ENCODE results near the gene PLCB2. TPM values are rescaled to one million over a fixed set of nuclear protein-coding genes. Genes with fewer than 3 reads are reported as not detected.

Gene PLCB2
- total RNA-seq, 1 experiment from 2014 or later = 0.92 TPM

DNA sequence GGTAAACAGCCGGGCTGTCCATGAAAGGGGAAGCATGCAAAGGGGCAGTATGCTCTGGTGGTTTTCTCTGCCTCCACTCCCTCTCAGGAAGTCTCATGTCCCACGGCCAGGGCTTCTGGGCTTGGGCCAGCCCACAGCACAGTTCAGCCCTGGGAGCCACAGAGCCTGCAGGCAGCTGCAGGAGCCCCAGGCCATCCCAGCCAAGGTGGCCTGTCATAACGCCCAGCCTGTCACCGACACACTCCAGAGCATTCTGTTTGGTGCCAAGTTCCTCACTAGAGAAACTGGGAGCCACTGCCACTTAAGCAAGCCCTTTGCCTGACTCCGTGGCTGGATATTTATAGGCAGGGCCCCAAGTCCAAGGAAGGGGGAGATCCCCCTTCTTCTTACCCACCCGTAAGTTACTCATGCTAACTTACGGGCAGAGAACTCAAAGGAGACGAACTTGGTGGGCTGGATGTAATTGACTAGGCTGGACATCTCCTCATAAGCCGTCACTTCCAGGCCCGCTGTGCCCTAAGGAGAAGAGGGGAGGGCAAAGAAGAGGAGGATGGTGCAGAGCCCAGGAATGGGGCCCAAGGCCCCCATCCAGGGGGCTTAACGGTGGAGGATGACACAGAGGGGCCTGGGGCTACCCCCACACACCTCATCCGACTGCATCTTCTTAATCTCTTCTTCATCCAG lies 11.7 kb downstream of the PLCB2 start:
- no TSS peak for BruUV-seq (replicated peaks)
- H3K79me2 ChIP-seq (ENCODE audit: low read depth) = no peaks in the 10 kb centered on the region
- DNase-seq = no peak
- no peak overlapping the region for H3K27ac ChIP-seq
- no peaks in the 10 kb centered on the region for H3K27me3 ChIP-seq (ENCODE audit: insufficient read depth, low read depth)
- CTCF ChIA-PET = no interaction called here
- no peak overlapping the region for H3K4me2 ChIP-seq
- H3K4me1 ChIP-seq (replicated peaks; ENCODE audit: insufficient read depth) = no peaks in the 10 kb centered on the region
- H2AFZ ChIP-seq = no peak overlapping the region
- no peaks in the 10 kb centered on the region for H4K20me1 ChIP-seq (ENCODE audit: insufficient read depth)
- H3K4me3 ChIP-seq = no peak overlapping the region
- H3K36me3 ChIP-seq (ENCODE audit: low read depth) = no peaks in the 10 kb centered on the region
- no peaks in the 10 kb centered on the region for H3K9me3 ChIP-seq (ENCODE audit: insufficient read depth, low read depth)
- intact Hi-C loops (cut with micrococcal nuclease; ENCODE audit: unreplicated experiment) = no loop called here
- TF ChIP-seq, protein P1, sequence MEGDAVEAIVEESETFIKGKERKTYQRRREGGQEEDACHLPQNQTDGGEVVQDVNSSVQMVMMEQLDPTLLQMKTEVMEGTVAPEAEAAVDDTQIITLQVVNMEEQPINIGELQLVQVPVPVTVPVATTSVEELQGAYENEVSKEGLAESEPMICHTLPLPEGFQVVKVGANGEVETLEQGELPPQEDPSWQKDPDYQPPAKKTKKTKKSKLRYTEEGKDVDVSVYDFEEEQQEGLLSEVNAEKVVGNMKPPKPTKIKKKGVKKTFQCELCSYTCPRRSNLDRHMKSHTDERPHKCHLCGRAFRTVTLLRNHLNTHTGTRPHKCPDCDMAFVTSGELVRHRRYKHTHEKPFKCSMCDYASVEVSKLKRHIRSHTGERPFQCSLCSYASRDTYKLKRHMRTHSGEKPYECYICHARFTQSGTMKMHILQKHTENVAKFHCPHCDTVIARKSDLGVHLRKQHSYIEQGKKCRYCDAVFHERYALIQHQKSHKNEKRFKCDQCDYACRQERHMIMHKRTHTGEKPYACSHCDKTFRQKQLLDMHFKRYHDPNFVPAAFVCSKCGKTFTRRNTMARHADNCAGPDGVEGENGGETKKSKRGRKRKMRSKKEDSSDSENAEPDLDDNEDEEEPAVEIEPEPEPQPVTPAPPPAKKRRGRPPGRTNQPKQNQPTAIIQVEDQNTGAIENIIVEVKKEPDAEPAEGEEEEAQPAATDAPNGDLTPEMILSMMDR (conservative IDR thresholded peaks at IDR 0.05) = no peak
- TF ChIP-seq EZH2 (IDR thresholded peaks at IDR 0.05; ENCODE audit: low read depth) = no peak
- POLR2A ChIA-PET (ENCODE audit: unreplicated experiment) = interaction anchor here (0.6 kb wide), 1 partner anchor 48 kb away, joined by 5 read pairs; no protein-coding TSS in a partner anchor
- no peaks in the 10 kb centered on the region for H3K9me2 ChIP-seq (ENCODE audit: insufficient read depth)
- no peaks in the 10 kb centered on the region for H3F3A ChIP-seq (ENCODE audit: insufficient read depth, low read depth)

DNA sequence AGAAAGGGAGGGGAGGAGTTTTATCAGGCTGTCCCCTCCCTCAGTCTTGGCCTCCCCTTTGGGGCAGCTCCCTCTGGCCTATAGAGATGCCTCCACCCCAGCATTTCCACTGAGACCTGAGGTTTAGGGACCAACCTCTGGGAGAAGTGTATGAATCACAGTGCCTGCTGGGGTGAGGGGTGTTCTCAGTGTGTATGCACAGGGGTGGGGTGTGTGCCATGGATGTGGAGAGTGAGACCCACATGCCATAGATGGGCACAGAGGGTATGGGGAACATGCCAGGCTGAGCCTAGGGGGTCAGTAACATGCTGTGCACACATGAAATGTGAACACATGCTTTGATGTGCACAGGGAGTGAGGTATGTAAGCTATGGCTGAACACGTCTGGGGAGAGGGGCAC lies 12.4 kb downstream of the PLCB2 start:
- no peak overlapping the region for H3K27ac ChIP-seq
- no peaks in the 10 kb centered on the region for H3K27me3 ChIP-seq (ENCODE audit: insufficient read depth, low read depth)
- DNase-seq = no peak
- H3K4me2 ChIP-seq = no peak overlapping the region
- no peak overlapping the region for H3K4me3 ChIP-seq
- no peaks in the 10 kb centered on the region for H3K9me3 ChIP-seq (ENCODE audit: insufficient read depth, low read depth)
- no peaks in the 10 kb centered on the region for H3K79me2 ChIP-seq (ENCODE audit: low read depth)
- no peaks in the 10 kb centered on the region for H3F3A ChIP-seq (ENCODE audit: insufficient read depth, low read depth)
- no peaks in the 10 kb centered on the region for H4K20me1 ChIP-seq (ENCODE audit: insufficient read depth)
- no peaks in the 10 kb centered on the region for H3K36me3 ChIP-seq (ENCODE audit: low read depth)
- ChIA-PET POLR2A (ENCODE audit: unreplicated experiment) (no interaction called here), CTCF (no interaction called here)
- no TSS peak for BruUV-seq (replicated peaks)
- H3K9me2 ChIP-seq (ENCODE audit: insufficient read depth) = no peaks in the 10 kb centered on the region
- H3K4me1 ChIP-seq (replicated peaks; ENCODE audit: insufficient read depth) = no peaks in the 10 kb centered on the region
- no peak overlapping the region for H2AFZ ChIP-seq
- intact Hi-C loops (cut with micrococcal nuclease; ENCODE audit: unreplicated experiment) = no loop called here
- TF ChIP-seq, protein P1 (conservative IDR thresholded peaks at IDR 0.05) = no peak
- TF ChIP-seq EZH2 (IDR thresholded peaks at IDR 0.05; ENCODE audit: low read depth) = no peak

DNA sequence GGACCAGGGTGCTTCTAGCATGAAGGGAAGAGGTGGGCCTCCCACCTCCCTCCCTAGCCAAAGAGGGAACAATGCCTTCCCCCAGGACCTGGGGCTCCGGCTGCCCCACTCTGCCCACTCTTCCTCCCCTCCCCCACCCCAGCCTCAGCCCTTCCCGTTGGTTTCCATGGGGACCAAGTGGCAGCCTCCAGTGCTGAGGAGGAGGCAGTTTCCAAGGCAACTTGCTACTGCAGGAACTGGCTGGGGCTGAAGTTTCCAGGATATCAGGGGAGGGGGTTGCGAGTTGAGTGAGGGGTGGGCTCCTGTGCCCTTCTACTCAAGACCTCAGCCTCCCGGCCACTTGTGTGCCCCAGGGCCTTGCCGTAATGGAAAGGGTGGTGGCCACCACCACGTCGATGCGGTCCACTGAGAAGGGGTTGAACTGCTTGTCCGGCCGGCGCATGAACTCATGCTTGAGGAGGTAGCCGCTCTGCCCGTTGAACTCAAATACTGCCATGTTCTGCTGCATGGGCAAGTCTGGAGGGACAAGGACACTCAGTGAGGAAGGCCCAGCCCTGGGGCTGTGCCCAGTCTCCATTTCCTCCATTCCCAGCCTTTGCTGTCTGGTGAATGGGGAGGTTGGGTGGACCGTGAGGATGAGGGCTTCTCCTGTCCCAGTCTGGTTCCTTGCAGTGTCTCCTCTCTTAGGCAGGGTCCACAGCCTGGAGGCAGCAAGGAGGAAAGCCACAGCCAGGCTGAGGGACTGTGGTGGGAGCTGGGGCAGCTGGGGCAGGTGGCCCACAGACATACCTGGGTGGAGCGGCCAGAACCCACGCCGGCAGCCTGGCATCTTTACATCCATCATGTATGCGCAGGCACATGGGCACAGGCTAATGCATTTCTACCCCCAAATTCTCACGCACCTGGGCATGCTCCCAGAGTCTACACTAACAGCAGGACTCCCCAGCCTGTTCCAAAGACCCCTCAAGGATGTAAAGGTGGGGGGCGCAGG lies 13.5 kb downstream of the PLCB2 start:
- no peaks in the 10 kb centered on the region for H3K36me3 ChIP-seq (ENCODE audit: low read depth)
- H3K9me2 ChIP-seq (ENCODE audit: insufficient read depth) = no peaks in the 10 kb centered on the region
- H3K9me3 ChIP-seq (ENCODE audit: insufficient read depth, low read depth) = no peaks in the 10 kb centered on the region
- DNase-seq = no peak
- no TSS peak for BruUV-seq (replicated peaks)
- H3K27me3 ChIP-seq (ENCODE audit: insufficient read depth, low read depth) = no peaks in the 10 kb centered on the region
- TF ChIP-seq EZH2 (IDR thresholded peaks at IDR 0.05; ENCODE audit: low read depth) = no peak
- TF ChIP-seq, protein P1 (conservative IDR thresholded peaks at IDR 0.05) = no peak
- H4K20me1 ChIP-seq (ENCODE audit: insufficient read depth) = no peaks in the 10 kb centered on the region
- H3K4me3 ChIP-seq = no peak overlapping the region
- no peak overlapping the region for H3K27ac ChIP-seq
- CTCF ChIA-PET = interaction anchor here (0.6 kb wide), 1 partner anchor 143 kb away, joined by 3 read pairs; no protein-coding TSS in a partner anchor
- H3K4me1 ChIP-seq (replicated peaks; ENCODE audit: insufficient read depth) = no peaks in the 10 kb centered on the region
- H3K79me2 ChIP-seq (ENCODE audit: low read depth) = no peaks in the 10 kb centered on the region
- H3F3A ChIP-seq (ENCODE audit: insufficient read depth, low read depth) = no peaks in the 10 kb centered on the region
- H2AFZ ChIP-seq = no peak overlapping the region
- H3K4me2 ChIP-seq = no peak overlapping the region
- intact Hi-C loops (cut with micrococcal nuclease; ENCODE audit: unreplicated experiment) = no loop called here
- POLR2A ChIA-PET (ENCODE audit: unreplicated experiment) = no interaction called here
